Spleen (tissue), 7 donors: ENCODE results near the gene TMEM139.

Source experiments
- POLR2A ChIP-seq, 3 donors: fragments of 450-650 bp; IDR thresholded peaks; one replicate each; pipeline ENCODE4 v1.5.1; 2017; ENCODE audit warnings: antibody characterized with exemption in 3 of 3, mild to moderate bottlenecking in 1 of 3
- POLR2AphosphoS5 ChIP-seq, 3 donors: sonication (generic); formaldehyde crosslinking; IDR thresholded peaks; one replicate each; pipeline ENCODE4 v1.5.1; 2017; ENCODE audit warnings: antibody characterized with exemption in 3 of 3
- TF ChIP-seq, protein P1 (sequence below), 11 experiments: fragments of 200-600 bp in 7 of 11; fragments of 450-650 bp in 4 of 11; sonication (generic) in 4 of 11; IDR thresholded peaks in 8 of 11; conservative IDR thresholded peaks in 3 of 11; 1 replicate in 7 of 11; 2 replicates in 4 of 11; pipeline versions ENCODE4 v1.4.0 to v1.8.0; 2016 to 2021; ENCODE audit warnings: antibody characterized with exemption in 11 of 11, inconsistent platforms in 4 of 11, mild to moderate bottlenecking in 1 of 11
- donor health status: DM: no; HTN: no; CAD: no; lungs with moderate emphysema.
- donor health status: DM: no; HTN: no; CAD: no.
- donor health status: DM: no; HTN: no; CAD: no.

DNA sequence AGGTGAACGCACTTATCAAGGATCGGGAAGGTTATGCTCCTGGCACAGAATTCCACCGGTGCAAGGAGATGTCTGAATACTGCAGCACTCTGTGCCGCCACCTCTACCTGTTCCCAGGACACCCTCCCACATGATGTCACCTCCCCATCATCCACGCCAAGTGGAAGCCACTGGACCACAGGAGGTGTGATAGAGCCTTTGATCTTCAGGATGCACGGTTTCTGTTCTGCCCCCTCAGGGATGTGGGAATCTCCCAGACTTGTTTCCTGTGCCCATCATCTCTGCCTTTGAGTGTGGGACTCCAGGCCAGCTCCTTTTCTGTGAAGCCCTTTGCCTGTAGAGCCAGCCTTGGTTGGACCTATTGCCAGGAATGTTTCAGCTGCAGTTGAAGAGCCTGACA, 20.2 kb downstream of the TMEM139 start:
- TF ChIP-seq, protein P1, sequence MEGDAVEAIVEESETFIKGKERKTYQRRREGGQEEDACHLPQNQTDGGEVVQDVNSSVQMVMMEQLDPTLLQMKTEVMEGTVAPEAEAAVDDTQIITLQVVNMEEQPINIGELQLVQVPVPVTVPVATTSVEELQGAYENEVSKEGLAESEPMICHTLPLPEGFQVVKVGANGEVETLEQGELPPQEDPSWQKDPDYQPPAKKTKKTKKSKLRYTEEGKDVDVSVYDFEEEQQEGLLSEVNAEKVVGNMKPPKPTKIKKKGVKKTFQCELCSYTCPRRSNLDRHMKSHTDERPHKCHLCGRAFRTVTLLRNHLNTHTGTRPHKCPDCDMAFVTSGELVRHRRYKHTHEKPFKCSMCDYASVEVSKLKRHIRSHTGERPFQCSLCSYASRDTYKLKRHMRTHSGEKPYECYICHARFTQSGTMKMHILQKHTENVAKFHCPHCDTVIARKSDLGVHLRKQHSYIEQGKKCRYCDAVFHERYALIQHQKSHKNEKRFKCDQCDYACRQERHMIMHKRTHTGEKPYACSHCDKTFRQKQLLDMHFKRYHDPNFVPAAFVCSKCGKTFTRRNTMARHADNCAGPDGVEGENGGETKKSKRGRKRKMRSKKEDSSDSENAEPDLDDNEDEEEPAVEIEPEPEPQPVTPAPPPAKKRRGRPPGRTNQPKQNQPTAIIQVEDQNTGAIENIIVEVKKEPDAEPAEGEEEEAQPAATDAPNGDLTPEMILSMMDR (IDR thresholded peaks at IDR 0.05 in 8 of 11, conservative IDR thresholded peaks at IDR 0.05 in 3 of 11): no peak
- TF ChIP-seq POLR2A (IDR thresholded peaks at IDR 0.05) (no peak), POLR2AphosphoS5 (IDR thresholded peaks at IDR 0.05) (no peak)
